ENCODE measurements around the gene SRSF11.
"Not testable (repeated sequence)": the region's sequence is repeated elsewhere in the genome, so short reads cannot be mapped to it uniquely, and the experiment has no call there.

DNA sequence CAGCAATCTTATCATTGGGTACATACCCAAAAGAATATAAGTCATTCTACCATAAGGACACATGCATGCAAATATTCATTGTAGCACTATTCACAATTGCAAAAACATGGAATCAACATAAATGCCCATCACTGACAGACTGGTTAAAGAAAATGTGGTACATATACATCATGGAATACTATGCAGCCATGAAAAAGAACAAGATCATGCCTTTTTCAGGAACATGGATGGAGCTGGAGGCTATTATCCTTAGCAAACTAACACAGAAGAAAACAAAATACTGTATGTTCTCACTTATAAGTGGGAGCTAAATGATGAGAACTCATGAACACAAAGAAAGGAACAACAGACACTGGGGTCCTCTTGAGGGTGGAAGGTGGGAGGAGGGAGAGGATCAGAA lies 28.7 kb upstream of the SRSF11 start:
- TF ChIP-seq, protein P1, sequence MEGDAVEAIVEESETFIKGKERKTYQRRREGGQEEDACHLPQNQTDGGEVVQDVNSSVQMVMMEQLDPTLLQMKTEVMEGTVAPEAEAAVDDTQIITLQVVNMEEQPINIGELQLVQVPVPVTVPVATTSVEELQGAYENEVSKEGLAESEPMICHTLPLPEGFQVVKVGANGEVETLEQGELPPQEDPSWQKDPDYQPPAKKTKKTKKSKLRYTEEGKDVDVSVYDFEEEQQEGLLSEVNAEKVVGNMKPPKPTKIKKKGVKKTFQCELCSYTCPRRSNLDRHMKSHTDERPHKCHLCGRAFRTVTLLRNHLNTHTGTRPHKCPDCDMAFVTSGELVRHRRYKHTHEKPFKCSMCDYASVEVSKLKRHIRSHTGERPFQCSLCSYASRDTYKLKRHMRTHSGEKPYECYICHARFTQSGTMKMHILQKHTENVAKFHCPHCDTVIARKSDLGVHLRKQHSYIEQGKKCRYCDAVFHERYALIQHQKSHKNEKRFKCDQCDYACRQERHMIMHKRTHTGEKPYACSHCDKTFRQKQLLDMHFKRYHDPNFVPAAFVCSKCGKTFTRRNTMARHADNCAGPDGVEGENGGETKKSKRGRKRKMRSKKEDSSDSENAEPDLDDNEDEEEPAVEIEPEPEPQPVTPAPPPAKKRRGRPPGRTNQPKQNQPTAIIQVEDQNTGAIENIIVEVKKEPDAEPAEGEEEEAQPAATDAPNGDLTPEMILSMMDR (IDR thresholded peaks at IDR 0.05; ENCODE audit: low read depth, low read length, poor library complexity, severe bottlenecking) = not testable (repeated sequence)
- not testable (repeated sequence) for TF ChIP-seq EZH2phosphoT487 (IDR thresholded peaks at IDR 0.05; ENCODE audit: borderline replicate concordance, low read length)

All from DOHH2 (cell line).